Kidney (tissue), 14 donors: Measurements from ENCODE around the gene METTL8. TPM values are rescaled to one million over a fixed set of nuclear protein-coding genes. Genes with fewer than 3 reads are reported as not detected.
"Not testable (repeated sequence)": the region's sequence is repeated elsewhere in the genome, so short reads cannot be mapped to it uniquely, and the experiment has no call there.

Experiments
- DNase-seq, 5 donors: peaks; one replicate each; pipeline ENCODE4 v3.0.0-alpha.2; 2013 to 2020
- FAIRE-seq: peaks from 2 replicates; lab custom pipeline; 2012; peaks lifted over from hg19 to GRCh38; lab: Jason Lieb, UNC
- H3K27ac ChIP-seq, 2 donors: one replicate each; pipeline ENCODE4 v1.7.0; 2013; ENCODE audit warnings: low read depth in 2 of 2, low read length in 2 of 2, inconsistent platforms in 1 of 2
- H3K27me3 ChIP-seq: one replicate; pipeline ENCODE4 v1.7.1; 2013; ENCODE audit warnings: low read length, inconsistent platforms; ENCODE audit not compliant: control insufficient read depth, insufficient read depth
- H3K36me3 ChIP-seq, 3 donors: one replicate each; pipeline versions ENCODE4 v1.7.0 to v1.7.1; 2013; ENCODE audit warnings: low read length in 3 of 3, control low read depth in 1 of 3, inconsistent platforms in 1 of 3; ENCODE audit not compliant: insufficient read depth in 3 of 3, control insufficient read depth in 2 of 3
- H3K4me1 ChIP-seq, 3 donors: one replicate each; pipeline versions ENCODE4 v1.7.0 to v1.7.1; 2013; ENCODE audit warnings: low read length in 3 of 3, inconsistent platforms in 1 of 3, low read depth in 1 of 3; ENCODE audit not compliant: control insufficient read depth in 2 of 3, insufficient read depth in 2 of 3
- H3K4me3 ChIP-seq, 3 donors: one replicate each; pipeline versions ENCODE4 v1.7.0 to v1.8.1; 2013; ENCODE audit warnings: low read length in 3 of 3, control low read depth in 1 of 3, inconsistent platforms in 1 of 3
- H3K9ac ChIP-seq, 3 donors: one replicate each; pipeline versions ENCODE4 v1.7.0 to v1.7.1; 2013; ENCODE audit warnings: low read length in 3 of 3, control low read depth in 1 of 3, inconsistent platforms in 1 of 3
- H3K9me3 ChIP-seq, 3 donors: one replicate each; pipeline versions ENCODE4 v1.7.0 to v1.7.1; 2013; ENCODE audit warnings: low read length in 3 of 3, control low read depth in 1 of 3, inconsistent platforms in 1 of 3; ENCODE audit not compliant: control insufficient read depth in 2 of 3, insufficient read depth in 1 of 3
- intact Hi-C: fragments of 100-400 bp; cut with DNase I; formaldehyde crosslinking; loops from one replicate; pipeline ENCODE4 v1.11.1; 2022
- polyA plus RNA-seq: library from polyadenylated mRNA; stranded (reverse); fragments of 350-450 nt; fragmentation: Illumina TruSeq; extraction: RNeasy Lipid Tissue Mini Kit (QIAGEN cat#74804); gene quantifications from one replicate; pipeline ENCODE4 v1.2.3, GENCODE V29; 2014; ENCODE audit warnings: low read depth, low replicate concordance; ENCODE audit not compliant: insufficient read depth
- total RNA-seq: library from RNA; stranded (reverse); fragmentation: NEBNext Ultra II Directional; extraction: Animal tissue kit (Norgen Biotek cat#: 25700); gene quantifications from one replicate; pipeline ENCODE4 v1.2.1, GENCODE V29; 2021
- TF ChIP-seq, protein P1 (sequence below): IDR thresholded peaks from 3 replicates; pipeline ENCODE4 v1.5.1; 2012; ENCODE audit warnings: mild to moderate bottlenecking, moderate library complexity, borderline replicate concordance; ENCODE audit not compliant: insufficient read depth; ENCODE audit errors: extremely low read depth
- donor health status: control.
- donor health status: control.
- donor health status: control.
- donor health status: control.
- donor health status: control.
- donor health status: DM: yes; HTN: yes; CAD: no.
- donor health status: Normal renal cell carcinoma (clear cell type).

Gene METTL8
- total and polyA plus RNA-seq, 2 donors from 2014 or later, result 10.8 to 14.9 TPM

- H3K4me1 ChIP-seq, result no peaks in the 10 kb centered on the region
- no peak for FAIRE-seq
- no peaks in the 10 kb centered on the region for H3K9me3 ChIP-seq
- DNase-seq, result no peak
- no peak overlapping the region for H3K27ac ChIP-seq
- TF ChIP-seq, protein P1, sequence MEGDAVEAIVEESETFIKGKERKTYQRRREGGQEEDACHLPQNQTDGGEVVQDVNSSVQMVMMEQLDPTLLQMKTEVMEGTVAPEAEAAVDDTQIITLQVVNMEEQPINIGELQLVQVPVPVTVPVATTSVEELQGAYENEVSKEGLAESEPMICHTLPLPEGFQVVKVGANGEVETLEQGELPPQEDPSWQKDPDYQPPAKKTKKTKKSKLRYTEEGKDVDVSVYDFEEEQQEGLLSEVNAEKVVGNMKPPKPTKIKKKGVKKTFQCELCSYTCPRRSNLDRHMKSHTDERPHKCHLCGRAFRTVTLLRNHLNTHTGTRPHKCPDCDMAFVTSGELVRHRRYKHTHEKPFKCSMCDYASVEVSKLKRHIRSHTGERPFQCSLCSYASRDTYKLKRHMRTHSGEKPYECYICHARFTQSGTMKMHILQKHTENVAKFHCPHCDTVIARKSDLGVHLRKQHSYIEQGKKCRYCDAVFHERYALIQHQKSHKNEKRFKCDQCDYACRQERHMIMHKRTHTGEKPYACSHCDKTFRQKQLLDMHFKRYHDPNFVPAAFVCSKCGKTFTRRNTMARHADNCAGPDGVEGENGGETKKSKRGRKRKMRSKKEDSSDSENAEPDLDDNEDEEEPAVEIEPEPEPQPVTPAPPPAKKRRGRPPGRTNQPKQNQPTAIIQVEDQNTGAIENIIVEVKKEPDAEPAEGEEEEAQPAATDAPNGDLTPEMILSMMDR, result no peak
- H3K27me3 ChIP-seq, result no peaks in the 10 kb centered on the region
- intact Hi-C loops, result no loop called here
- H3K9ac ChIP-seq, result no peak overlapping the region
- no peak overlapping the region for H3K4me3 ChIP-seq
- H3K36me3 ChIP-seq, result no peaks in the 10 kb centered on the region
These were observed 46.7 kb downstream of the METTL8 start for GRCh38 chr2:171387052-171387451.

GRCh38 chr2:171386627-171387026, 47.2 kb downstream of the METTL8 start:
- H3K27ac ChIP-seq, result no peak overlapping the region
- no peaks in the 10 kb centered on the region for H3K9me3 ChIP-seq
- FAIRE-seq, result no peak
- no peaks in the 10 kb centered on the region for H3K27me3 ChIP-seq
- no peaks in the 10 kb centered on the region for H3K4me1 ChIP-seq
- H3K4me3 ChIP-seq, result no peak overlapping the region
- no peak overlapping the region for H3K9ac ChIP-seq
- intact Hi-C loops, result no loop called here
- TF ChIP-seq, protein P1, result no peak
- H3K36me3 ChIP-seq, result no peaks in the 10 kb centered on the region
- no peak for DNase-seq

- intact Hi-C loops, result no loop called here
- Histone ChIP-seq H3K9ac (no peak overlapping the region), H3K36me3 (no peaks in the 10 kb centered on the region), H3K27ac (no peak overlapping the region), H3K27me3 (no peaks in the 10 kb centered on the region), H3K9me3 (peaks cover 0 to 5% (median 0%) of the 10 kb centered on the region in 3 donors), H3K4me3 (no peak overlapping the region), H3K4me1 (no peaks in the 10 kb centered on the region)
- FAIRE-seq (no peak), DNase-seq (no peak)
- TF ChIP-seq, protein P1, result no peak
These were observed 50.7 kb downstream of the METTL8 start for GRCh38 chr2:171383134-171383533.

DNA sequence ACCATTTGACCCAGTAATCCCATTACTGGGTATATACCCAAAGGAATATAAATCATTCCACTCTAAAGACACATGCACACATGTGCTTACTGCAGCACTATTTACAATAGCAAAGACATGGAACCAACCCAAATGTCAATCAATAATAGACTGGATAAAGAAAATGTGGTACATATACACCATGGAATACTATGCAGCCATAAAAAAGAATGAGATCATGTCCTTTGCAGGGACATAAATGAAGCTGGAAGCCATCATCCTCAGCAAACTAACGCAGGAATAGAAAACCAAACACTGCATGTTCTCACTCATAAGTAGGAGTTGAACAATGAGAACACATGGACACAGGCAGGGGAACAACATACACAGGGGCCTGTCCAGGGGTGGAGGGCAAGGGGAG, 51.6 kb downstream of the METTL8 start:
- not testable (repeated sequence) for DNase-seq

GRCh38 chr2:171377852-171378251, 55.9 kb downstream of the METTL8 start:
- H3K4me1 ChIP-seq, H3K4me3 ChIP-seq, DNase-seq, H3K9me3 ChIP-seq, H3K27me3 ChIP-seq, H3K27ac ChIP-seq, intact Hi-C loops, H3K9ac ChIP-seq, FAIRE-seq, H3K36me3 ChIP-seq: not testable (repeated sequence)

More for the DNA sequence above, 51.6 kb downstream of the METTL8 start:
- H3K4me1 ChIP-seq, FAIRE-seq, H3K9ac ChIP-seq, intact Hi-C loops, H3K9me3 ChIP-seq, H3K27ac ChIP-seq, H3K27me3 ChIP-seq, H3K4me3 ChIP-seq, H3K36me3 ChIP-seq: not testable (repeated sequence)
